ENCODE measurements around the gene MYH4.

Gene MYH4

GRCh38 chr17:10435096-10435495 is 34.3 kb downstream of the MYH4 start:
- no peak for DNase-seq (ENCODE audit: low read depth in 1 of 2, low spot score in 1 of 2)
- no peak for TF ChIP-seq CTCF (IDR thresholded peaks at IDR 0.05; ENCODE audit: insufficient read depth, low read length)
- no peak for TF ChIP-seq REST (IDR thresholded peaks at IDR 0.05; ENCODE audit: insufficient replicate concordance, low read depth)
- TF ChIP-seq GABPA (IDR thresholded peaks at IDR 0.05; ENCODE audit: low read depth), result no peak
- TF ChIP-seq POLR2AphosphoS5 (IDR thresholded peaks at IDR 0.05; ENCODE audit: low read depth), result no peak
- TF ChIP-seq SPI1 (IDR thresholded peaks at IDR 0.05; ENCODE audit: borderline replicate concordance, low read depth), result no peak
- Histone ChIP-seq H3K27ac (replicated peaks) (no peak overlapping the region), H3K27me3 (ENCODE audit: insufficient read depth, poor library complexity, severe bottlenecking) (no peaks in the 10 kb centered on the region), H3K4me3 (replicated peaks; ENCODE audit: insufficient read depth, low read length) (no peak overlapping the region)

- H3K27me3 ChIP-seq (ENCODE audit: insufficient read depth, poor library complexity, severe bottlenecking), result no peaks in the 10 kb centered on the region
- TF ChIP-seq SPI1 (IDR thresholded peaks at IDR 0.05; ENCODE audit: borderline replicate concordance, low read depth) (no peak), POLR2AphosphoS5 (IDR thresholded peaks at IDR 0.05; ENCODE audit: low read depth) (no peak), REST (IDR thresholded peaks at IDR 0.05; ENCODE audit: insufficient replicate concordance, low read depth) (no peak), GABPA (IDR thresholded peaks at IDR 0.05; ENCODE audit: low read depth) (no peak), CTCF (IDR thresholded peaks at IDR 0.05; ENCODE audit: insufficient read depth, low read length) (no peak)
- no peak for DNase-seq (ENCODE audit: low read depth in 1 of 2, low spot score in 1 of 2)
- no peak overlapping the region for H3K27ac ChIP-seq (replicated peaks)
- H3K4me3 ChIP-seq (replicated peaks; ENCODE audit: insufficient read depth, low read length), result no peak overlapping the region
These were observed 39.8 kb downstream of the MYH4 start for GRCh38 chr17:10429421-10430045.

- TF ChIP-seq CTCF (IDR thresholded peaks at IDR 0.05; ENCODE audit: insufficient read depth, low read length) (no peak), REST (IDR thresholded peaks at IDR 0.05; ENCODE audit: insufficient replicate concordance, low read depth) (no peak), POLR2AphosphoS5 (IDR thresholded peaks at IDR 0.05; ENCODE audit: low read depth) (no peak), GABPA (IDR thresholded peaks at IDR 0.05; ENCODE audit: low read depth) (no peak), SPI1 (IDR thresholded peaks at IDR 0.05; ENCODE audit: borderline replicate concordance, low read depth) (no peak)
- Histone ChIP-seq H3K27ac (replicated peaks) (no peak overlapping the region), H3K27me3 (ENCODE audit: insufficient read depth, poor library complexity, severe bottlenecking) (no peaks in the 10 kb centered on the region), H3K4me3 (replicated peaks; ENCODE audit: insufficient read depth, low read length) (no peak overlapping the region)
- no peak for DNase-seq (ENCODE audit: low read depth in 1 of 2, low spot score in 1 of 2)
These were observed 40.6 kb downstream of the MYH4 start for GRCh38 chr17:10428781-10429180.

Measured in HL-60 (cell line).